ENCODE data around the gene BCR.
A peak's percentile ranks its signal among the peaks of the same experiment; 100 is the strongest.

Gene BCR

DNA sequence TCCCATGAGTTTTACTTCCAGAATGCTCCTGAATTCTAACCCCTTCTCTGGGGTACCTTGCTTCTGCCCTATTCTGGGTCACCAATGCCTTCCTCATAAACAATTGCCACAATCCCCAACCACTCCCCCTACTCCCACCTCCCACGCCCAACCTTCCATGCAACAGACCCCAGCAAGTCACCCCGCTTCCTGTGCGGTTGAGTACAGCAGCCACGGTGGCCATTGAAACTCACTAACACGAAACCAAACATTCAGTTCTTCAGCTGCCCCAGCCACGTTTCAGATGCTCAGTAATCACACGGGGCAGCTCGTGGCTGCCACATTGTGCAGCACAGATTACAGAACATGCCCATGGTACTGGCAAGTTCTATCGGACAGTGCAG lies 3.7 kb upstream of the BCR start:
- Histone ChIP-seq H3K36me3 (ENCODE audit: low read length) (no peaks in the 10 kb centered on the region), H3K27ac (ENCODE audit: low read depth, low read length) (no peak overlapping the region), H2AFZ (ENCODE audit: low read depth, low read length, severe bottlenecking) (no peak overlapping the region), H3K4me2 (ENCODE audit: low read depth, low read length, poor library complexity, severe bottlenecking) (no peak overlapping the region), H3K9me3 (ENCODE audit: insufficient read depth, low read length) (peaks cover 3% of the 10 kb centered on the region; the same call in 1 of the 2 replicates), H3K79me2 (ENCODE audit: insufficient read depth, low read length) (no peaks in the 10 kb centered on the region), H3F3A (ENCODE audit: insufficient read depth) (no peaks in the 10 kb centered on the region), H3K9me2 (replicated peaks; ENCODE audit: insufficient read depth, low read length) (no peaks in the 10 kb centered on the region), H3K4me3 (ENCODE audit: insufficient read depth, low read length, poor library complexity, severe bottlenecking) (no peak overlapping the region), H3K9ac (ENCODE audit: low read length) (no peak overlapping the region), H4K20me1 (ENCODE audit: low read depth, low read length) (no peaks in the 10 kb centered on the region), H3K27me3 (ENCODE audit: low read length) (no peaks in the 10 kb centered on the region)
- TF ChIP-seq EZH2phosphoT487 (conservative IDR thresholded peaks at IDR 0.05; ENCODE audit: low read length), result no peak
- TF ChIP-seq, protein P1, sequence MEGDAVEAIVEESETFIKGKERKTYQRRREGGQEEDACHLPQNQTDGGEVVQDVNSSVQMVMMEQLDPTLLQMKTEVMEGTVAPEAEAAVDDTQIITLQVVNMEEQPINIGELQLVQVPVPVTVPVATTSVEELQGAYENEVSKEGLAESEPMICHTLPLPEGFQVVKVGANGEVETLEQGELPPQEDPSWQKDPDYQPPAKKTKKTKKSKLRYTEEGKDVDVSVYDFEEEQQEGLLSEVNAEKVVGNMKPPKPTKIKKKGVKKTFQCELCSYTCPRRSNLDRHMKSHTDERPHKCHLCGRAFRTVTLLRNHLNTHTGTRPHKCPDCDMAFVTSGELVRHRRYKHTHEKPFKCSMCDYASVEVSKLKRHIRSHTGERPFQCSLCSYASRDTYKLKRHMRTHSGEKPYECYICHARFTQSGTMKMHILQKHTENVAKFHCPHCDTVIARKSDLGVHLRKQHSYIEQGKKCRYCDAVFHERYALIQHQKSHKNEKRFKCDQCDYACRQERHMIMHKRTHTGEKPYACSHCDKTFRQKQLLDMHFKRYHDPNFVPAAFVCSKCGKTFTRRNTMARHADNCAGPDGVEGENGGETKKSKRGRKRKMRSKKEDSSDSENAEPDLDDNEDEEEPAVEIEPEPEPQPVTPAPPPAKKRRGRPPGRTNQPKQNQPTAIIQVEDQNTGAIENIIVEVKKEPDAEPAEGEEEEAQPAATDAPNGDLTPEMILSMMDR (IDR thresholded peaks at IDR 0.05; ENCODE audit: insufficient read depth, low read length, poor library complexity, severe bottlenecking), result no peak

DNA sequence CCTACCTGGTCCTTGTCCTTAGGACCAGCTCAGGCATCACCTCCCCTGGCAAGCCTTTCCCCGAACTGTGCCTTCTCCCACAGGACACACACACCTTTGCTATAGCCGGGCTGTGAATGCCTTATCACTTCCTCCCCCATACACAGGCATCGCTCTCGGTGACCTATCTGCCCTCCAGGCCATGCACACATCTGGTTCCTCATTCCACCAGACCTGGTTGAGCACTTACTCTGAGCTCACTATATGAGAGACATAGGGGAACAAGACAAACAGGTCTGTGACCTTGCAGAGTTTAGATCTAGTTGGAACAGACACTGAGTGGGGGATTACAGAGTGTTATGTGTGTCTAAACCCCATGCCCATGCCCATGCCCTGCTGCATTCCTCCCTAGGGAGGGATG lies 3.1 kb upstream of the BCR start:
- H3K9ac ChIP-seq (ENCODE audit: low read length), result no peak overlapping the region
- no peaks in the 10 kb centered on the region for H3F3A ChIP-seq (ENCODE audit: insufficient read depth)
- H3K36me3 ChIP-seq (ENCODE audit: low read length), result no peaks in the 10 kb centered on the region
- no peaks in the 10 kb centered on the region for H3K9me2 ChIP-seq (replicated peaks; ENCODE audit: insufficient read depth, low read length)
- H3K4me2 ChIP-seq (ENCODE audit: low read depth, low read length, poor library complexity, severe bottlenecking), result no peak overlapping the region
- no peaks in the 10 kb centered on the region for H3K79me2 ChIP-seq (ENCODE audit: insufficient read depth, low read length)
- no peak overlapping the region for H3K27ac ChIP-seq (ENCODE audit: low read depth, low read length)
- peaks cover 3% of the 10 kb centered on the region; the same call in 1 of the 2 replicates for H3K9me3 ChIP-seq (ENCODE audit: insufficient read depth, low read length)
- no peaks in the 10 kb centered on the region for H4K20me1 ChIP-seq (ENCODE audit: low read depth, low read length)
- H3K27me3 ChIP-seq (ENCODE audit: low read length), result no peaks in the 10 kb centered on the region
- no peak overlapping the region for H2AFZ ChIP-seq (ENCODE audit: low read depth, low read length, severe bottlenecking)
- no peak for TF ChIP-seq EZH2phosphoT487 (conservative IDR thresholded peaks at IDR 0.05; ENCODE audit: low read length)
- TF ChIP-seq, protein P1 (IDR thresholded peaks at IDR 0.05; ENCODE audit: insufficient read depth, low read length, poor library complexity, severe bottlenecking), result no peak
- no peak overlapping the region for H3K4me3 ChIP-seq (ENCODE audit: insufficient read depth, low read length, poor library complexity, severe bottlenecking)

- no peaks in the 10 kb centered on the region for H3F3A ChIP-seq (ENCODE audit: insufficient read depth)
- H3K4me2 ChIP-seq (ENCODE audit: low read depth, low read length, poor library complexity, severe bottlenecking), result no peak overlapping the region
Observed at GRCh38 chr22:23178512-23179254, 1.6 kb upstream of the BCR start.

More at GRCh38 chr22:23178512-23179254, 1.6 kb upstream of the BCR start:
- no peaks in the 10 kb centered on the region for H3K9me2 ChIP-seq (replicated peaks; ENCODE audit: insufficient read depth, low read length)
- no peaks in the 10 kb centered on the region for H4K20me1 ChIP-seq (ENCODE audit: low read depth, low read length)
- H3K9ac ChIP-seq (ENCODE audit: low read length), result no peak overlapping the region
- H3K9me3 ChIP-seq (ENCODE audit: insufficient read depth, low read length), result peaks cover 3% of the 10 kb centered on the region; the same call in 1 of the 2 replicates
- no peak overlapping the region for H2AFZ ChIP-seq (ENCODE audit: low read depth, low read length, severe bottlenecking)
- no peaks in the 10 kb centered on the region for H3K27me3 ChIP-seq (ENCODE audit: low read length)
- TF ChIP-seq, protein P1 (IDR thresholded peaks at IDR 0.05; ENCODE audit: insufficient read depth, low read length, poor library complexity, severe bottlenecking), result peak; percentile 86
- no peak for TF ChIP-seq EZH2phosphoT487 (conservative IDR thresholded peaks at IDR 0.05; ENCODE audit: low read length)
- H3K27ac ChIP-seq (ENCODE audit: low read depth, low read length), result no peak overlapping the region
- H3K36me3 ChIP-seq (ENCODE audit: low read length), result no peaks in the 10 kb centered on the region
- no peak overlapping the region for H3K4me3 ChIP-seq (ENCODE audit: insufficient read depth, low read length, poor library complexity, severe bottlenecking)
- no peaks in the 10 kb centered on the region for H3K79me2 ChIP-seq (ENCODE audit: insufficient read depth, low read length)
